H1 (cell line): ENCODE measurements around the gene TEX9. TPM values are rescaled to one million over a fixed set of nuclear protein-coding genes. Genes with fewer than 3 reads are reported as not detected.

Source experiments
- CBX5 ChIP-seq: fragments of 300-800, 300-1000 bp; sonication (generic); IDR thresholded peaks from 2 replicates; pipeline ENCODE4 v1.7.1; 2016; ENCODE audit warnings: antibody characterized with exemption, low read length, low read depth
- CREB1 ChIP-seq: IDR thresholded peaks from 2 replicates; pipeline ENCODE4 v1.6.1; 2012; ENCODE audit warnings: inconsistent platforms
- EZH2 ChIP-seq: fragments of 200-600 bp; sonication (generic); IDR thresholded peaks from 2 replicates; pipeline ENCODE4 v1.7.1; 2012; ENCODE audit warnings: low read depth, mild to moderate bottlenecking, moderate library complexity, low read length, inconsistent platforms; ENCODE audit not compliant: severe bottlenecking
- POLR2A ChIP-seq, 2 experiments: IDR thresholded peaks; 1 replicate in 1 of 2; 2 replicates in 1 of 2; pipeline ENCODE4 v1.6.1; 2011; ENCODE audit warnings: low read depth in 2 of 2, low read length in 2 of 2, mild to moderate bottlenecking in 2 of 2; ENCODE audit errors: control extremely low read depth in 1 of 2
- SIN3A ChIP-seq, 2 experiments: IDR thresholded peaks in 1 of 2; conservative IDR thresholded peaks in 1 of 2; 2 replicates each; pipeline ENCODE4 v1.6.1; 2011 to 2012; ENCODE audit warnings: low read length in 2 of 2, improper control_type of control experiment in 1 of 2, low read depth in 1 of 2, mild to moderate bottlenecking in 1 of 2
- TAF7 ChIP-seq: optimal IDR thresholded peaks from 2 replicates; pipeline ENCODE3; 2011; ENCODE audit warnings: low read depth, mild to moderate bottlenecking, inconsistent platforms, low read length, moderate library complexity, borderline replicate concordance
- polyA plus RNA-seq, 7 experiments: library from polyadenylated mRNA; depleted of rRNA in 3 of 7; stranded (reverse) in 5 of 7; unstranded in 2 of 7; fragments of >200 nt in 5 of 7; fragments of 200-250 nt in 2 of 7; gene quantifications; 1 replicate in 5 of 7; 2 replicates in 1 of 7; 4 replicates in 1 of 7; pipeline versions ENCODE4 v1.2.1 to v1.2.3, GENCODE V29; 2011 to 2013; ENCODE audit warnings: missing spikeins in 2 of 7, mixed read lengths in 2 of 7
- total RNA-seq: library from RNA; stranded (reverse); fragmentation: NEBNext Ultra II Directional; extraction: Animal tissue kit (Norgen Biotek cat#: 25700); gene quantifications from 2 replicates; pipeline ENCODE4 v1.2.1, GENCODE V29; 2021
- TF ChIP-seq, protein P1 (sequence below): fragments of 300-600 bp; sonication (generic); IDR thresholded peaks from 2 replicates; pipeline ENCODE4 v1.7.1; 2012; ENCODE audit warnings: low read length, moderate library complexity, mild to moderate bottlenecking, inconsistent platforms; ENCODE audit not compliant: insufficient replicate concordance

TEX9 gene
- total and polyA plus RNA-seq, 2 of the 8 experiments (the other 6 are each of a cell fraction or from before 2014, with no cell fraction given): 3.4 to 12.3 TPM

DNA sequence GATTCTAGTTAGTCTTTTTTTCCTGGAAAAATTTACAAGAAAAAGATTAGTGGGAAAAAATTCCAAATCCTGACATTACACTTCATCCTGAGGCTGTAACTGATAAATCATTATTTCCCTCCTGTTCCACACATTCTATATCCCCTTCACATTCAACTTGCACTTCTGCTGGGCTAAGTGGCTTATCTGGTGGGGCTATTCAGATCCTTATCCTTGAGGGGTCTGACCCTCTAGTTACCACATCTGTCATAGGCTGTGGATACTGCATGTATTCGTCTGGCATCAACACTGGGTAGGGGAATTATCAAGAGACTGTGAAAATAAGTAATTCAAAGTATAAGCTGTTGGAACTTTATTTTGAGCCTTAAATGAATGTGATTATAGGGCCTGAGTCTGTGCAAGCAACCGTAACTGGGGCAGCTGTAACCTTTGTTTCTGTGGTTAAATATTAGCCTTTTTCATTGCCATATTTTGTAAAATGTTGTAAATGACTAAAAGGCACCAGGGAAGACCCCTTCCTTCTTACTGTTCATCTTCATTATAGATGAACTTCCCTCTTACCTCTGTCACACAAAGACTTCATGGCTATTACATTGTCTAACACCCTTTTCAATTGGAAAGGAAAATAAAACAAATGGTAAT is 28.0 kb upstream of the TEX9 start (continued):
- TF ChIP-seq, protein P1, sequence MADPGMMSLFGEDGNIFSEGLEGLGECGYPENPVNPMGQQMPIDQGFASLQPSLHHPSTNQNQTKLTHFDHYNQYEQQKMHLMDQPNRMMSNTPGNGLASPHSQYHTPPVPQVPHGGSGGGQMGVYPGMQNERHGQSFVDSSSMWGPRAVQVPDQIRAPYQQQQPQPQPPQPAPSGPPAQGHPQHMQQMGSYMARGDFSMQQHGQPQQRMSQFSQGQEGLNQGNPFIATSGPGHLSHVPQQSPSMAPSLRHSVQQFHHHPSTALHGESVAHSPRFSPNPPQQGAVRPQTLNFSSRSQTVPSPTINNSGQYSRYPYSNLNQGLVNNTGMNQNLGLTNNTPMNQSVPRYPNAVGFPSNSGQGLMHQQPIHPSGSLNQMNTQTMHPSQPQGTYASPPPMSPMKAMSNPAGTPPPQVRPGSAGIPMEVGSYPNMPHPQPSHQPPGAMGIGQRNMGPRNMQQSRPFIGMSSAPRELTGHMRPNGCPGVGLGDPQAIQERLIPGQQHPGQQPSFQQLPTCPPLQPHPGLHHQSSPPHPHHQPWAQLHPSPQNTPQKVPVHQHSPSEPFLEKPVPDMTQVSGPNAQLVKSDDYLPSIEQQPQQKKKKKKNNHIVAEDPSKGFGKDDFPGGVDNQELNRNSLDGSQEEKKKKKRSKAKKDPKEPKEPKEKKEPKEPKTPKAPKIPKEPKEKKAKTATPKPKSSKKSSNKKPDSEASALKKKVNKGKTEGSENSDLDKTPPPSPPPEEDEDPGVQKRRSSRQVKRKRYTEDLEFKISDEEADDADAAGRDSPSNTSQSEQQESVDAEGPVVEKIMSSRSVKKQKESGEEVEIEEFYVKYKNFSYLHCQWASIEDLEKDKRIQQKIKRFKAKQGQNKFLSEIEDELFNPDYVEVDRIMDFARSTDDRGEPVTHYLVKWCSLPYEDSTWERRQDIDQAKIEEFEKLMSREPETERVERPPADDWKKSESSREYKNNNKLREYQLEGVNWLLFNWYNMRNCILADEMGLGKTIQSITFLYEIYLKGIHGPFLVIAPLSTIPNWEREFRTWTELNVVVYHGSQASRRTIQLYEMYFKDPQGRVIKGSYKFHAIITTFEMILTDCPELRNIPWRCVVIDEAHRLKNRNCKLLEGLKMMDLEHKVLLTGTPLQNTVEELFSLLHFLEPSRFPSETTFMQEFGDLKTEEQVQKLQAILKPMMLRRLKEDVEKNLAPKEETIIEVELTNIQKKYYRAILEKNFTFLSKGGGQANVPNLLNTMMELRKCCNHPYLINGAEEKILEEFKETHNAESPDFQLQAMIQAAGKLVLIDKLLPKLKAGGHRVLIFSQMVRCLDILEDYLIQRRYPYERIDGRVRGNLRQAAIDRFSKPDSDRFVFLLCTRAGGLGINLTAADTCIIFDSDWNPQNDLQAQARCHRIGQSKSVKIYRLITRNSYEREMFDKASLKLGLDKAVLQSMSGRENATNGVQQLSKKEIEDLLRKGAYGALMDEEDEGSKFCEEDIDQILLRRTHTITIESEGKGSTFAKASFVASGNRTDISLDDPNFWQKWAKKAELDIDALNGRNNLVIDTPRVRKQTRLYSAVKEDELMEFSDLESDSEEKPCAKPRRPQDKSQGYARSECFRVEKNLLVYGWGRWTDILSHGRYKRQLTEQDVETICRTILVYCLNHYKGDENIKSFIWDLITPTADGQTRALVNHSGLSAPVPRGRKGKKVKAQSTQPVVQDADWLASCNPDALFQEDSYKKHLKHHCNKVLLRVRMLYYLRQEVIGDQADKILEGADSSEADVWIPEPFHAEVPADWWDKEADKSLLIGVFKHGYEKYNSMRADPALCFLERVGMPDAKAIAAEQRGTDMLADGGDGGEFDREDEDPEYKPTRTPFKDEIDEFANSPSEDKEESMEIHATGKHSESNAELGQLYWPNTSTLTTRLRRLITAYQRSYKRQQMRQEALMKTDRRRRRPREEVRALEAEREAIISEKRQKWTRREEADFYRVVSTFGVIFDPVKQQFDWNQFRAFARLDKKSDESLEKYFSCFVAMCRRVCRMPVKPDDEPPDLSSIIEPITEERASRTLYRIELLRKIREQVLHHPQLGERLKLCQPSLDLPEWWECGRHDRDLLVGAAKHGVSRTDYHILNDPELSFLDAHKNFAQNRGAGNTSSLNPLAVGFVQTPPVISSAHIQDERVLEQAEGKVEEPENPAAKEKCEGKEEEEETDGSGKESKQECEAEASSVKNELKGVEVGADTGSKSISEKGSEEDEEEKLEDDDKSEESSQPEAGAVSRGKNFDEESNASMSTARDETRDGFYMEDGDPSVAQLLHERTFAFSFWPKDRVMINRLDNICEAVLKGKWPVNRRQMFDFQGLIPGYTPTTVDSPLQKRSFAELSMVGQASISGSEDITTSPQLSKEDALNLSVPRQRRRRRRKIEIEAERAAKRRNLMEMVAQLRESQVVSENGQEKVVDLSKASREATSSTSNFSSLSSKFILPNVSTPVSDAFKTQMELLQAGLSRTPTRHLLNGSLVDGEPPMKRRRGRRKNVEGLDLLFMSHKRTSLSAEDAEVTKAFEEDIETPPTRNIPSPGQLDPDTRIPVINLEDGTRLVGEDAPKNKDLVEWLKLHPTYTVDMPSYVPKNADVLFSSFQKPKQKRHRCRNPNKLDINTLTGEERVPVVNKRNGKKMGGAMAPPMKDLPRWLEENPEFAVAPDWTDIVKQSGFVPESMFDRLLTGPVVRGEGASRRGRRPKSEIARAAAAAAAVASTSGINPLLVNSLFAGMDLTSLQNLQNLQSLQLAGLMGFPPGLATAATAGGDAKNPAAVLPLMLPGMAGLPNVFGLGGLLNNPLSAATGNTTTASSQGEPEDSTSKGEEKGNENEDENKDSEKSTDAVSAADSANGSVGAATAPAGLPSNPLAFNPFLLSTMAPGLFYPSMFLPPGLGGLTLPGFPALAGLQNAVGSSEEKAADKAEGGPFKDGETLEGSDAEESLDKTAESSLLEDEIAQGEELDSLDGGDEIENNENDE: no peak
- TF ChIP-seq CBX5: no peak
- TF ChIP-seq SIN3A (conservative IDR thresholded peaks at IDR 0.05 in 1 of 2, IDR thresholded peaks at IDR 0.05 in 1 of 2; ENCODE audit: low read depth in 1 of 2, low read length in 2 of 2): no peak
- no peak for TF ChIP-seq EZH2
- TF ChIP-seq CREB1: no peak
- TF ChIP-seq TAF7: no peak
- no peak for TF ChIP-seq POLR2A (IDR thresholded peaks at IDR 0.05; ENCODE audit: control extremely low read depth in 1 of 2, low read depth in 2 of 2, low read length in 2 of 2)
